Aorta (tissue), 5 donors: ENCODE data around the gene MKKS. TPM values are rescaled to one million over a fixed set of nuclear protein-coding genes. Genes with fewer than 3 reads are reported as not detected.
"Not testable (repeated sequence)": the region's sequence is repeated elsewhere in the genome, so short reads cannot be mapped to it uniquely, and the experiment has no call there.

ENCODE experiments used
- ATAC-seq: fragments of 200-7000 bp; cut with Tn5 transposase; one replicate; pipeline ENCODE4 v1.9.1; 2022; ENCODE audit warnings: moderate library complexity; ENCODE audit not compliant: low FRiP score
- DNase-seq, 2 donors: peaks; one replicate each; pipeline ENCODE4 v3.0.0-alpha.2; 2020
- H3K27ac ChIP-seq, 2 donors: one replicate each; pipeline ENCODE4 v1.5.1; 2013; ENCODE audit warnings: low read length in 2 of 2, mild to moderate bottlenecking in 2 of 2, moderate library complexity in 2 of 2, control low read depth in 1 of 2, inconsistent platforms in 1 of 2, low read depth in 1 of 2
- H3K27me3 ChIP-seq, 2 donors: one replicate each; pipeline ENCODE4 v1.6.1; 2013; ENCODE audit warnings: control low read depth in 1 of 2, low read length in 1 of 2, mild to moderate bottlenecking in 1 of 2, moderate library complexity in 1 of 2; ENCODE audit not compliant: insufficient read depth in 2 of 2, control insufficient read depth in 1 of 2
- H3K36me3 ChIP-seq, 2 donors: one replicate each; pipeline ENCODE4 v1.6.1; 2013; ENCODE audit warnings: control low read depth in 1 of 2, low read length in 1 of 2, mild to moderate bottlenecking in 1 of 2; ENCODE audit not compliant: insufficient read depth in 2 of 2, control insufficient read depth in 1 of 2
- H3K4me1 ChIP-seq, 2 donors: one replicate each; pipeline ENCODE4 v1.6.1; 2013; ENCODE audit warnings: low read length in 2 of 2, control low read depth in 1 of 2, mild to moderate bottlenecking in 1 of 2, moderate library complexity in 1 of 2; ENCODE audit not compliant: insufficient read depth in 2 of 2, control insufficient read depth in 1 of 2
- H3K4me3 ChIP-seq, 2 donors: one replicate each; pipeline ENCODE4 v1.5.1; 2013; ENCODE audit warnings: low read length in 2 of 2, control low read depth in 1 of 2, mild to moderate bottlenecking in 1 of 2
- H3K9me3 ChIP-seq: one replicate; pipeline ENCODE4 v1.6.1; 2013; ENCODE audit warnings: mild to moderate bottlenecking, low read length; ENCODE audit not compliant: control insufficient read depth
- WGBS, 2 donors: extraction: QIAGEN DNeasy Blood & Tissue Kit; methylation state at CpG; one replicate each; pipeline ENCODE4 v1.1.7; 2013; 5-methylcytosine and 5-hydroxymethylcytosine counted together
- intact Hi-C, 2 donors: fragments of 100-400 bp; cut with DNase I; formaldehyde crosslinking; loops; one replicate each; pipeline versions ENCODE4 v1.14.2 to v1.15.0; 2022
- polyA plus RNA-seq, 2 donors: library from polyadenylated mRNA; stranded (reverse); fragments of 200-250 nt; gene quantifications; one replicate each; pipeline ENCODE4 v1.2.3, GENCODE V29; 2013
- total RNA-seq, 2 donors: library from RNA; stranded (reverse); fragmentation: NEBNext Ultra II Directional; extraction: Animal tissue kit (Norgen Biotek cat#: 25700); gene quantifications; one replicate each; pipeline ENCODE4 v1.2.1, GENCODE V29; 2021
- donor health status: healthy with polysubstance abuse.
- donor health status: Bipolar disorder and iron deficiency.
- donor health status: DM: no; HTN: no; CAD: no.
- donor health status: DM: no; HTN: no; CAD: no.
- donor health status: DM: yes; HTN: yes; CAD: no.

Gene MKKS
- total and polyA plus RNA-seq, 4 donors: 12.0 to 19.4 (median 16.9) TPM

GRCh38 chr20:10394752-10395151 is 39.3 kb downstream of the MKKS start:
- intact Hi-C loops, H3K9me3 ChIP-seq, H3K4me1 ChIP-seq, H3K36me3 ChIP-seq, H3K27ac ChIP-seq, H3K4me3 ChIP-seq, ATAC-seq, DNase-seq, H3K27me3 ChIP-seq: not testable (repeated sequence)
- 97 to 98% methylated on average over 25 to 32 of the region's 32 CpGs for WGBS, 2 donors

GRCh38 chr20:10390709-10391108 is 43.3 kb downstream of the MKKS start:
- ATAC-seq: no peak
- Histone ChIP-seq H3K27me3 (no peaks in the 10 kb centered on the region), H3K36me3 (no peaks in the 10 kb centered on the region), H3K4me1 (no peaks in the 10 kb centered on the region), H3K27ac (no peak overlapping the region), H3K4me3 (no peak overlapping the region), H3K9me3 (no peaks in the 10 kb centered on the region)
- intact Hi-C loops: no loop called here
- WGBS, 2 donors: 90 to 91% methylated on average over 2 of the region's 2 CpGs
- no peak for DNase-seq

- Histone ChIP-seq H3K4me3 (no peak overlapping the region), H3K4me1 (no peaks in the 10 kb centered on the region), H3K9me3 (no peaks in the 10 kb centered on the region), H3K27ac (no peak overlapping the region), H3K27me3 (no peaks in the 10 kb centered on the region), H3K36me3 (no peaks in the 10 kb centered on the region)
- ATAC-seq (no peak), DNase-seq (no peak)
- intact Hi-C loops: no loop called here
- WGBS, 2 donors: 71% methylated on average over 4 of the region's 4 CpGs
Measured at GRCh38 chr20:10388597-10388996, 45.4 kb downstream of the MKKS start.

GRCh38 chr20:10387686-10388085 is 46.3 kb downstream of the MKKS start:
- Histone ChIP-seq H3K4me3 (no peak overlapping the region), H3K27ac (no peak overlapping the region), H3K36me3 (no peaks in the 10 kb centered on the region), H3K9me3 (no peaks in the 10 kb centered on the region), H3K4me1 (no peaks in the 10 kb centered on the region), H3K27me3 (no peaks in the 10 kb centered on the region)
- intact Hi-C loops: no loop called here
- ATAC-seq (no peak), DNase-seq (no peak)
- WGBS, 2 donors: 81 to 88% methylated on average over 4 of the region's 4 CpGs

GRCh38 chr20:10385850-10386544 is 48.0 kb downstream of the MKKS start:
- no peak for ATAC-seq
- DNase-seq: no peak
- 37 to 46% methylated on average over 4 of the region's 4 CpGs for WGBS, 2 donors
- intact Hi-C loops: no loop called here
- H3K36me3 ChIP-seq: no peaks in the 10 kb centered on the region
- no peaks in the 10 kb centered on the region for H3K4me1 ChIP-seq
- H3K9me3 ChIP-seq: no peaks in the 10 kb centered on the region
- no peak overlapping the region for H3K4me3 ChIP-seq
- H3K27me3 ChIP-seq: no peaks in the 10 kb centered on the region
- no peak overlapping the region for H3K27ac ChIP-seq

- WGBS, 2 donors: 74% methylated on average over 2 of the region's 2 CpGs
- ATAC-seq (no peak), DNase-seq (no peak)
- Histone ChIP-seq H3K27ac (no peak overlapping the region), H3K4me1 (no peaks in the 10 kb centered on the region), H3K4me3 (no peak overlapping the region), H3K36me3 (no peaks in the 10 kb centered on the region), H3K27me3 (no peaks in the 10 kb centered on the region), H3K9me3 (no peaks in the 10 kb centered on the region)
- intact Hi-C loops: no loop called here
Measured at GRCh38 chr20:10381477-10381876, 52.5 kb downstream of the MKKS start.

GRCh38 chr20:10379761-10380160 is 54.3 kb downstream of the MKKS start:
- DNase-seq (no peak), ATAC-seq (no peak)
- Histone ChIP-seq H3K9me3 (no peaks in the 10 kb centered on the region), H3K27ac (no peak overlapping the region), H3K36me3 (no peaks in the 10 kb centered on the region), H3K4me3 (no peak overlapping the region), H3K27me3 (no peaks in the 10 kb centered on the region), H3K4me1 (no peaks in the 10 kb centered on the region)
- intact Hi-C loops: no loop called here
- WGBS, 2 donors: 82 to 84% methylated on average over 7 of the region's 7 CpGs

GRCh38 chr20:10376270-10377075 is 57.5 kb downstream of the MKKS start:
- Histone ChIP-seq H3K4me1 (no peaks in the 10 kb centered on the region), H3K36me3 (no peaks in the 10 kb centered on the region), H3K9me3 (no peaks in the 10 kb centered on the region), H3K27me3 (no peaks in the 10 kb centered on the region), H3K27ac (no peak overlapping the region), H3K4me3 (no peak overlapping the region)
- 75% methylated on average over 6 of the region's 6 CpGs for WGBS, 2 donors
- ATAC-seq (no peak), DNase-seq (no peak)
- intact Hi-C loops: no loop called here

GRCh38 chr20:10375191-10375590 is 58.8 kb downstream of the MKKS start:
- Histone ChIP-seq H3K4me1 (no peaks in the 10 kb centered on the region), H3K4me3 (no peak overlapping the region), H3K27ac (no peak overlapping the region), H3K27me3 (no peaks in the 10 kb centered on the region), H3K9me3 (no peaks in the 10 kb centered on the region), H3K36me3 (no peaks in the 10 kb centered on the region)
- WGBS, 2 donors: 75 to 76% methylated on average over 2 of the region's 2 CpGs
- DNase-seq (no peak), ATAC-seq (no peak)
- intact Hi-C loops: no loop called here
